ENCODE results near the gene CCDC89. TPM values are rescaled to one million over a fixed set of nuclear protein-coding genes. Genes with fewer than 3 reads are reported as not detected.
"Not testable (repeated sequence)": the region's sequence is repeated elsewhere in the genome, so short reads cannot be mapped to it uniquely, and the experiment has no call there.

Gene CCDC89
- total and polyA plus RNA-seq, 12 donors: 0.61 to 2.3 (median 1.8) TPM; not detected in 1

- Histone ChIP-seq H3K4me1 (replicated peaks in 1 of 2) (peaks cover 28 to 75% of the 10 kb centered on the region in 2 donors), H3K9me3 (replicated peaks in 1 of 3) (no peaks in the 10 kb centered on the region), H3K36me3 (replicated peaks in 1 of 2) (peaks cover 0 to 35% of the 10 kb centered on the region in 2 donors), H3K4me3 (no peak overlapping the region), H3K27me3 (no peaks in the 10 kb centered on the region), H3K27ac (no peak overlapping the region)
- WGBS, 4 donors: 35 to 42% (median 39%) methylated on average over 1 of the region's 1 CpG
- no peak for DNase-seq
- intact Hi-C loops (cut with DNase I): no loop called here
- no peak for TF ChIP-seq POLR2A (IDR thresholded peaks at IDR 0.05)
- no peak for TF ChIP-seq CTCF (IDR thresholded peaks at IDR 0.05)
Observed at GRCh38 chr11:85658180-85658579, 27.8 kb downstream of the CCDC89 start.

GRCh38 chr11:85656777-85657176 lies 29.2 kb downstream of the CCDC89 start:
- Histone ChIP-seq H3K9me3 (replicated peaks in 1 of 3) (no peaks in the 10 kb centered on the region), H3K4me3 (no peak overlapping the region), H3K27me3 (no peaks in the 10 kb centered on the region), H3K4me1 (replicated peaks in 1 of 2) (peaks cover 16 to 63% of the 10 kb centered on the region in 2 donors), H3K27ac (no peak overlapping the region), H3K36me3 (replicated peaks in 1 of 2) (peaks cover 0 to 35% of the 10 kb centered on the region in 2 donors)
- TF ChIP-seq CTCF (IDR thresholded peaks at IDR 0.05) (no peak), POLR2A (IDR thresholded peaks at IDR 0.05) (no peak)
- WGBS, 4 donors: 84 to 90% (median 88%) methylated on average over 1 of the region's 1 CpG
- intact Hi-C loops (cut with DNase I): no loop called here
- no peak for DNase-seq

GRCh38 chr11:85654343-85654742 lies 31.7 kb downstream of the CCDC89 start:
- H3K27me3 ChIP-seq; H3K9me3 ChIP-seq (replicated peaks in 1 of 3); H3K27ac ChIP-seq; DNase-seq; H3K4me3 ChIP-seq; intact Hi-C loops (cut with DNase I): not testable (repeated sequence)
- H3K36me3 ChIP-seq (replicated peaks in 1 of 2): peaks cover 0 to 26% of the 10 kb centered on the region in 2 donors
- peaks cover 2 to 44% of the 10 kb centered on the region in 2 donors for H3K4me1 ChIP-seq (replicated peaks in 1 of 2)
- WGBS, 4 donors: 89 to 95% (median 92%) methylated on average over 3 to 4 of the region's 4 CpGs

GRCh38 chr11:85652786-85653447 lies 33.1 kb downstream of the CCDC89 start:
- no peak overlapping the region for H3K4me3 ChIP-seq
- peaks cover 0 to 21% of the 10 kb centered on the region in 2 donors for H3K36me3 ChIP-seq (replicated peaks in 1 of 2)
- WGBS, 4 donors: 61 to 69% (median 62%) methylated on average over 3 of the region's 3 CpGs
- no peak for DNase-seq
- H3K27ac ChIP-seq: no peak overlapping the region
- intact Hi-C loops (cut with DNase I): no loop called here
- H3K9me3 ChIP-seq (replicated peaks in 1 of 3): no peaks in the 10 kb centered on the region
- TF ChIP-seq CTCF (IDR thresholded peaks at IDR 0.05) (no peak), POLR2A (IDR thresholded peaks at IDR 0.05) (no peak)
- H3K27me3 ChIP-seq: no peaks in the 10 kb centered on the region
- peaks cover 0 to 41% of the 10 kb centered on the region in 2 donors for H3K4me1 ChIP-seq (replicated peaks in 1 of 2)

- Histone ChIP-seq H3K9me3 (replicated peaks in 1 of 3) (no peaks in the 10 kb centered on the region), H3K36me3 (replicated peaks in 1 of 2) (peaks cover 0 to 10% of the 10 kb centered on the region in 2 donors), H3K27ac (no peak overlapping the region), H3K4me3 (no peak overlapping the region), H3K27me3 (no peaks in the 10 kb centered on the region), H3K4me1 (replicated peaks in 1 of 2) (peaks cover 0 to 37% of the 10 kb centered on the region in 2 donors)
- TF ChIP-seq POLR2A (IDR thresholded peaks at IDR 0.05) (no peak), CTCF (IDR thresholded peaks at IDR 0.05) (no peak)
- DNase-seq: no peak
- WGBS, 4 donors: 80 to 91% (median 83%) methylated on average over 1 of the region's 1 CpG
- intact Hi-C loops (cut with DNase I): no loop called here
Observed at GRCh38 chr11:85651118-85651517, 34.9 kb downstream of the CCDC89 start.
